Measurements from ENCODE around the gene MCTP2.

MCTP2 gene

GRCh38 chr15:94476686-94477085 is 245.3 kb downstream of the MCTP2 start:
- no peak for TF ChIP-seq TAF1 (IDR thresholded peaks at IDR 0.05; ENCODE audit: borderline replicate concordance, insufficient read depth, low read length)
- no peak for TF ChIP-seq FOXP2 (optimal IDR thresholded peaks at IDR 0.05; ENCODE audit: borderline replicate concordance, extremely low read depth, extremely low read length, insufficient read depth)
- no peak for TF ChIP-seq POLR2AphosphoS5 (IDR thresholded peaks at IDR 0.05; ENCODE audit: low read depth, low read length)
- TF ChIP-seq REST (IDR thresholded peaks at IDR 0.05; ENCODE audit: insufficient read depth in 1 of 2, low read depth in 2 of 2, low read length in 2 of 2), result no peak
- TF ChIP-seq SIN3A (IDR thresholded peaks at IDR 0.05; ENCODE audit: borderline replicate concordance, insufficient read depth, low read length), result no peak

GRCh38 chr15:94477913-94478553 is 246.7 kb downstream of the MCTP2 start:
- no peak for TF ChIP-seq POLR2AphosphoS5 (IDR thresholded peaks at IDR 0.05; ENCODE audit: low read depth, low read length)
- TF ChIP-seq SIN3A (IDR thresholded peaks at IDR 0.05; ENCODE audit: borderline replicate concordance, insufficient read depth, low read length), result no peak
- no peak for TF ChIP-seq REST (IDR thresholded peaks at IDR 0.05; ENCODE audit: insufficient read depth in 1 of 2, low read depth in 2 of 2, low read length in 2 of 2)
- TF ChIP-seq TAF1 (IDR thresholded peaks at IDR 0.05; ENCODE audit: borderline replicate concordance, insufficient read depth, low read length), result no peak
- TF ChIP-seq FOXP2 (optimal IDR thresholded peaks at IDR 0.05; ENCODE audit: borderline replicate concordance, extremely low read depth, extremely low read length, insufficient read depth), result no peak

- TF ChIP-seq REST (IDR thresholded peaks at IDR 0.05; ENCODE audit: insufficient read depth in 1 of 2, low read depth in 2 of 2, low read length in 2 of 2), result no peak
- TF ChIP-seq FOXP2 (optimal IDR thresholded peaks at IDR 0.05; ENCODE audit: borderline replicate concordance, extremely low read depth, extremely low read length, insufficient read depth), result peak; percentile 50
These were observed 247.4 kb downstream of the MCTP2 start for GRCh38 chr15:94478763-94479162.

- TF ChIP-seq REST (IDR thresholded peaks at IDR 0.05; ENCODE audit: insufficient read depth in 1 of 2, low read depth in 2 of 2, low read length in 2 of 2) (no peak), SIN3A (IDR thresholded peaks at IDR 0.05; ENCODE audit: borderline replicate concordance, insufficient read depth, low read length) (no peak), TAF1 (IDR thresholded peaks at IDR 0.05; ENCODE audit: borderline replicate concordance, insufficient read depth, low read length) (no peak), FOXP2 (optimal IDR thresholded peaks at IDR 0.05; ENCODE audit: borderline replicate concordance, extremely low read depth, extremely low read length, insufficient read depth) (no peak), POLR2AphosphoS5 (IDR thresholded peaks at IDR 0.05; ENCODE audit: low read depth, low read length) (no peak)
These were observed 249.0 kb downstream of the MCTP2 start for GRCh38 chr15:94480289-94480834.
